AG09309 (cell line): ENCODE measurements around the gene CYB561.

Experiments
- DNase-seq: peaks from one replicate; pipeline ENCODE4 v3.0.0-alpha.2; 2010; ENCODE audit warnings: low read depth
- H3K4me3 ChIP-seq: 2 replicates; pipeline ENCODE4 v1.5.1; 2011; ENCODE audit warnings: mild to moderate bottlenecking, low read depth, low read length, moderate library complexity; ENCODE audit not compliant: control insufficient read depth
- CTCF ChIP-seq: IDR thresholded peaks from 2 replicates; pipeline ENCODE4 v1.5.1; 2011; ENCODE audit warnings: mild to moderate bottlenecking, low read depth, low read length, inconsistent platforms; ENCODE audit not compliant: insufficient read depth, control insufficient read depth; ENCODE audit errors: missing control alignments

The CYB561 gene

GRCh38 chr17:63418540-63418939 is 27.6 kb downstream of the CYB561 start:
- no peak for TF ChIP-seq CTCF
- DNase-seq, result no peak
- H3K4me3 ChIP-seq, result no peak overlapping the region

GRCh38 chr17:63414222-63414621 is 31.9 kb downstream of the CYB561 start:
- no peak for TF ChIP-seq CTCF
- DNase-seq, result no peak
- H3K4me3 ChIP-seq, result no peak overlapping the region

GRCh38 chr17:63413128-63413527 is 33.0 kb downstream of the CYB561 start:
- DNase-seq, result no peak
- no peak for TF ChIP-seq CTCF
- H3K4me3 ChIP-seq, result no peak overlapping the region

DNA sequence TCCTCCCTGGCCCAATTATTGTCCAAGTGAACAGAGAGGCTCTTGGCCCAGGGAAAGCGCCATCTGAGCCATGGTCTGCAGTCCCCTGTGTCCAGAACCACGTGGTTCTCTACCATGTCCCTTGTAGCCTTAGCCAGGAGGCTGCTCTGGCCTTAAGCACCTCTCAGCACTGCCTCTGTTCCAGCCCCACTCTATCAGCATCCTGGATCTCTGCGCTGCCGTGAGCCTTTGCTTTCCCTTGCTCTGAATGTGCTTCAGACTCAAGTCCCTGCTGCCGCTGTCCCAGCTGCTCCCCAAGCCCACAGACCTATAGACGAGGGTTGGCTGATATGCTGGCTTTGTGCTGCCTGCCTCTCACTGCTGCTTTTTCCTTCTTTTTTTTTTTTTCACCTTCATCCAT is 33.9 kb downstream of the CYB561 start:
- no peak overlapping the region for H3K4me3 ChIP-seq
- no peak for DNase-seq
- TF ChIP-seq CTCF, result no peak

DNA sequence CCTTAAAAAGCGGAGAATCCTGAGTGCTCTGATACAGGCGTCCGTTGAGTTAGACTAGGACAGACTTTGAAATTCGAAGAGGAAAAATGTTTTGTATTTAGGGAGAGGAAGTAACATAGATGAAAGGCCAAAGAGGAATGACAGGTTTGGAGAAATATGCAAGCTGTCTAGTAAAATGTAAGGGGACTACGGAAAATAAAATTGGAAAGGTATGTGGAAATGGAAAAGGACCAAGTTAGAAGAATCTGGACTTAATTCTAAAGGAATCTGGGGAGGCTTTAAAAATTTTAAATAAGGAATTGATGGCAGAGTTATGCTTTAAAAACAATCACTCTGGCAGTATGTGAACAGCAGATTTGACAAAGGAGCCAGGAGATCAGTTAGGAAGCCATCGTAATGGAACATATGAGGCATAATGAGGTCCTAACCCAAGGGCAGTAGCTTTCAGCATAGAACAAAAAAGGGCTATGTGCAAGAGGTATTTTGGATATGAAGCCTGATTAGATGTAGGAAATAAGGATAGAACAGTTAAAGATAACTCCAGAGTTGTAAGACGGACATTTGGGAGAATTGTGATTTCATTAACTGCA is 38.3 kb downstream of the CYB561 start:
- H3K4me3 ChIP-seq, result no peak overlapping the region
- no peak for DNase-seq
- no peak for TF ChIP-seq CTCF

- peak; percentile 85 for TF ChIP-seq CTCF
- no peak overlapping the region for H3K4me3 ChIP-seq
- DNase-seq, result peak; percentile 78
Observed at GRCh38 chr17:63406689-63407330, 39.3 kb downstream of the CYB561 start.

GRCh38 chr17:63405741-63406261 is 40.3 kb downstream of the CYB561 start:
- TF ChIP-seq CTCF, result peak; percentile 52
- DNase-seq, result peak; percentile 71
- H3K4me3 ChIP-seq, result no peak overlapping the region
